ENCODE data around the gene SERPINA12. TPM values are rescaled to one million over a fixed set of nuclear protein-coding genes. Genes with fewer than 3 reads are reported as not detected.

The SERPINA12 gene
- total RNA-seq, 1 donor: not detected

- Histone ChIP-seq H3K4me1 (ENCODE audit: insufficient read depth, low read length) (peaks cover 4% of the 10 kb centered on the region), H3K79me2 (ENCODE audit: insufficient read depth, low read length) (no peaks in the 10 kb centered on the region), H3K27ac (ENCODE audit: low read depth, low read length) (no peak overlapping the region), H4K20me1 (ENCODE audit: insufficient read depth, low read length) (no peaks in the 10 kb centered on the region), H3K4me2 (ENCODE audit: insufficient read depth, low read length) (no peak overlapping the region), H3K4me3 (ENCODE audit: insufficient read depth, low read length) (no peak overlapping the region), H3K36me3 (ENCODE audit: insufficient read depth, low read length) (no peaks in the 10 kb centered on the region), H2AFZ (ENCODE audit: low read length) (no peak overlapping the region), H3K9me3 (ENCODE audit: low read depth, low read length) (no peaks in the 10 kb centered on the region), H3K27me3 (ENCODE audit: insufficient read depth, low read length) (peaks cover 23% of the 10 kb centered on the region)
- no peak for DNase-seq (ENCODE audit: insufficient read length, low spot score, missing footprints)
- no peak for TF ChIP-seq CTCF (IDR thresholded peaks at IDR 0.05; ENCODE audit: extremely low read depth, low read depth, low read length)
These were observed 12.3 kb upstream of the SERPINA12 start for GRCh38 chr14:94521375-94522114.

- Histone ChIP-seq H2AFZ (ENCODE audit: low read length) (no peak overlapping the region), H3K79me2 (ENCODE audit: insufficient read depth, low read length) (no peaks in the 10 kb centered on the region), H3K9me3 (ENCODE audit: low read depth, low read length) (no peaks in the 10 kb centered on the region), H3K27ac (ENCODE audit: low read depth, low read length) (no peak overlapping the region), H3K27me3 (ENCODE audit: insufficient read depth, low read length) (peaks cover 13% of the 10 kb centered on the region), H3K4me2 (ENCODE audit: insufficient read depth, low read length) (no peak overlapping the region), H3K4me1 (ENCODE audit: insufficient read depth, low read length) (peaks cover 4% of the 10 kb centered on the region), H4K20me1 (ENCODE audit: insufficient read depth, low read length) (no peaks in the 10 kb centered on the region), H3K4me3 (ENCODE audit: insufficient read depth, low read length) (no peak overlapping the region), H3K36me3 (ENCODE audit: insufficient read depth, low read length) (no peaks in the 10 kb centered on the region)
- no peak for TF ChIP-seq CTCF (IDR thresholded peaks at IDR 0.05; ENCODE audit: extremely low read depth, low read depth, low read length)
- DNase-seq (ENCODE audit: insufficient read length, low spot score, missing footprints): no peak
These were observed 8.5 kb upstream of the SERPINA12 start for GRCh38 chr14:94517641-94518257.

GRCh38 chr14:94517248-94517640 is 8.0 kb upstream of the SERPINA12 start:
- peaks cover 4% of the 10 kb centered on the region for H3K4me1 ChIP-seq (ENCODE audit: insufficient read depth, low read length)
- no peak overlapping the region for H3K4me3 ChIP-seq (ENCODE audit: insufficient read depth, low read length)
- H3K36me3 ChIP-seq (ENCODE audit: insufficient read depth, low read length): no peaks in the 10 kb centered on the region
- H3K27ac ChIP-seq (ENCODE audit: low read depth, low read length): no peak overlapping the region
- no peaks in the 10 kb centered on the region for H3K79me2 ChIP-seq (ENCODE audit: insufficient read depth, low read length)
- H3K27me3 ChIP-seq (ENCODE audit: insufficient read depth, low read length): peaks cover 13% of the 10 kb centered on the region
- no peaks in the 10 kb centered on the region for H3K9me3 ChIP-seq (ENCODE audit: low read depth, low read length)
- H4K20me1 ChIP-seq (ENCODE audit: insufficient read depth, low read length): no peaks in the 10 kb centered on the region
- DNase-seq (ENCODE audit: insufficient read length, low spot score, missing footprints): no peak
- H2AFZ ChIP-seq (ENCODE audit: low read length): no peak overlapping the region
- TF ChIP-seq CTCF (IDR thresholded peaks at IDR 0.05; ENCODE audit: extremely low read depth, low read depth, low read length): no peak
- H3K4me2 ChIP-seq (ENCODE audit: insufficient read depth, low read length): no peak overlapping the region

GRCh38 chr14:94515856-94516255 is 6.6 kb upstream of the SERPINA12 start:
- no peaks in the 10 kb centered on the region for H4K20me1 ChIP-seq (ENCODE audit: insufficient read depth, low read length)
- H3K36me3 ChIP-seq (ENCODE audit: insufficient read depth, low read length): no peaks in the 10 kb centered on the region
- peaks cover 4% of the 10 kb centered on the region for H3K4me1 ChIP-seq (ENCODE audit: insufficient read depth, low read length)
- H2AFZ ChIP-seq (ENCODE audit: low read length): no peak overlapping the region
- H3K27ac ChIP-seq (ENCODE audit: low read depth, low read length): no peak overlapping the region
- H3K9me3 ChIP-seq (ENCODE audit: low read depth, low read length): no peaks in the 10 kb centered on the region
- H3K79me2 ChIP-seq (ENCODE audit: insufficient read depth, low read length): no peaks in the 10 kb centered on the region
- no peak overlapping the region for H3K4me2 ChIP-seq (ENCODE audit: insufficient read depth, low read length)
- TF ChIP-seq CTCF (IDR thresholded peaks at IDR 0.05; ENCODE audit: extremely low read depth, low read depth, low read length): no peak
- no peak for DNase-seq (ENCODE audit: insufficient read length, low spot score, missing footprints)
- peaks cover 13% of the 10 kb centered on the region for H3K27me3 ChIP-seq (ENCODE audit: insufficient read depth, low read length)
- no peak overlapping the region for H3K4me3 ChIP-seq (ENCODE audit: insufficient read depth, low read length)
